HG03025 (cell line): Measurements from ENCODE around the gene ARL5B.
"Not testable (repeated sequence)": the region's sequence is repeated elsewhere in the genome, so short reads cannot be mapped to it uniquely, and the experiment has no call there.

Experiments used
- ATAC-seq: cut with Tn5 transposase; IDR thresholded peaks from one replicate; pipeline ENCODE4 v1.9.1; 2021; ENCODE audit warnings: mild to moderate bottlenecking, moderate library complexity; ENCODE audit not compliant: unreplicated experiment, low FRiP score

Gene ARL5B

GRCh38 chr10:18659125-18659818, at the start of gene ARL5B:
Gene ARL5B, plus strand, starts transcription at chr10:18659431. Its CDS starts 207 bp downstream, at chr10:18659638.
- peak; percentile 88 for ATAC-seq

GRCh38 chr10:18610517-18610916, 48.7 kb upstream of the ARL5B start:
- ATAC-seq: no peak

GRCh38 chr10:18611168-18611567, 48.1 kb upstream of the ARL5B start:
- no peak for ATAC-seq

GRCh38 chr10:18615618-18616017, 43.6 kb upstream of the ARL5B start:
- ATAC-seq: no peak

- ATAC-seq: no peak
Measured at GRCh38 chr10:18616337-18616736, 42.9 kb upstream of the ARL5B start.

GRCh38 chr10:18619016-18619415, 40.2 kb upstream of the ARL5B start:
- no peak for ATAC-seq

- no peak for ATAC-seq
Measured at GRCh38 chr10:18620856-18621255, 38.4 kb upstream of the ARL5B start.

- not testable (repeated sequence) for ATAC-seq
Measured at GRCh38 chr10:18623671-18624070, 35.6 kb upstream of the ARL5B start.

GRCh38 chr10:18625886-18626285, 33.3 kb upstream of the ARL5B start:
- no peak for ATAC-seq

- not testable (repeated sequence) for ATAC-seq
Measured at GRCh38 chr10:18627452-18628018, 31.7 kb upstream of the ARL5B start.

- not testable (repeated sequence) for ATAC-seq
Measured at GRCh38 chr10:18632500-18632899, 26.7 kb upstream of the ARL5B start.

GRCh38 chr10:18635995-18636394, 23.2 kb upstream of the ARL5B start:
- ATAC-seq: no peak

- ATAC-seq: not testable (repeated sequence)
Measured at GRCh38 chr10:18637400-18637799, 21.8 kb upstream of the ARL5B start.

GRCh38 chr10:18639719-18640118, 19.5 kb upstream of the ARL5B start:
- ATAC-seq: not testable (repeated sequence)

GRCh38 chr10:18647151-18647550, 12.1 kb upstream of the ARL5B start:
- ATAC-seq: no peak

GRCh38 chr10:18647945-18648344, 11.3 kb upstream of the ARL5B start:
- no peak for ATAC-seq

GRCh38 chr10:18649364-18649959, 9.8 kb upstream of the ARL5B start:
- ATAC-seq: no peak

GRCh38 chr10:18650404-18650997, 8.7 kb upstream of the ARL5B start:
- ATAC-seq: no peak

GRCh38 chr10:18651324-18652007, 7.8 kb upstream of the ARL5B start, which contains the start of gene NSUN6:
Gene NSUN6, minus strand, starts transcription at chr10:18651587. Its CDS starts 384 bp downstream, at chr10:18651203.
- peak; percentile 98 for ATAC-seq

GRCh38 chr10:18653112-18653511, 6.1 kb upstream of the ARL5B start:
- ATAC-seq: no peak

GRCh38 chr10:18656724-18657123, 2.5 kb upstream of the ARL5B start:
- ATAC-seq: no peak
